Testis (tissue), 3 donors: ENCODE data around the gene TECR. TPM values are rescaled to one million over a fixed set of nuclear protein-coding genes. Genes with fewer than 3 reads are reported as not detected.
"Not testable (repeated sequence)": the region's sequence is repeated elsewhere in the genome, so short reads cannot be mapped to it uniquely, and the experiment has no call there.

Source experiments
- DNase-seq: peaks from one replicate; pipeline ENCODE4 v3.0.0-alpha.2; 2019
- H3K27ac ChIP-seq, 2 donors: fragments of 200-600 bp; sonication (generic); one replicate each; pipeline ENCODE4 v1.5.1; 2019
- H3K27me3 ChIP-seq: fragments of 200-600 bp; sonication (generic); one replicate; pipeline ENCODE4 v1.5.1; 2019
- H3K36me3 ChIP-seq: fragments of 200-600 bp; sonication (generic); one replicate; pipeline ENCODE4 v1.5.1; 2017; ENCODE audit warnings: low read depth; ENCODE audit errors: missing control alignments
- H3K4me1 ChIP-seq: fragments of 200-600 bp; sonication (generic); one replicate; pipeline ENCODE4 v1.5.1; 2019
- H3K4me3 ChIP-seq, 2 donors: fragments of 200-600 bp; sonication (generic); one replicate each; pipeline ENCODE4 v1.5.1; 2017 to 2019
- H3K9me3 ChIP-seq: fragments of 200-600 bp; sonication (generic); one replicate; pipeline ENCODE4 v1.5.1; 2017
- CTCF ChIP-seq, 3 experiments: fragments of 450-650 bp in 2 of 3; fragments of 200-600 bp in 1 of 3; sonication (generic) in 1 of 3; IDR thresholded peaks; one replicate each; pipeline ENCODE4 v1.5.1; 2016 to 2019; ENCODE audit warnings: antibody characterized with exemption in 3 of 3, mild to moderate bottlenecking in 2 of 3, moderate library complexity in 1 of 3
- POLR2A ChIP-seq: fragments of 450-650 bp; IDR thresholded peaks from one replicate; pipeline ENCODE4 v1.6.1; 2017; ENCODE audit warnings: antibody characterized with exemption, mild to moderate bottlenecking, moderate library complexity
- whole genome bisulfite sequencing, 2 donors: methylation state at CpG; one replicate each; pipeline ENCODE4 v1.1.5; 2018; 5-methylcytosine and 5-hydroxymethylcytosine counted together
- intact Hi-C: fragments of 100-400 bp; cut with DNase I; formaldehyde crosslinking; loops from one replicate; pipeline ENCODE4 v1.15.1; 2023; ENCODE audit warnings: low total_unique reads
- polyA plus RNA-seq: library from polyadenylated mRNA; stranded (reverse); fragments of 350-450 nt; fragmentation: Illumina TruSeq; extraction: RNeasy Lipid Tissue Mini Kit (QIAGEN cat#74804); gene quantifications from one replicate; pipeline ENCODE4 v1.2.3, GENCODE V29; 2014; ENCODE audit warnings: low read depth, low replicate concordance; ENCODE audit not compliant: insufficient read depth
- total RNA-seq, 2 donors: library from RNA; depleted of rRNA; stranded (reverse); fragments of >200 nt; gene quantifications; one replicate each; pipeline ENCODE4 v1.2.3, GENCODE V29; 2016

Gene TECR
- total and polyA plus RNA-seq, 3 donors from 2014 or later = 164 to 418 (median 192) TPM

GRCh38 chr19:14603990-14604387 lies 74.6 kb downstream of the TECR start:
- WGBS, 2 donors = 92 to 94% methylated on average over 2 of the region's 2 CpGs
- intact Hi-C loops = no loop called here
- H3K9me3 ChIP-seq = no peaks in the 10 kb centered on the region

GRCh38 chr19:14606627-14607026 lies 77.2 kb downstream of the TECR start:
- DNase-seq = no peak
- no peaks in the 10 kb centered on the region for H3K4me1 ChIP-seq
- H3K27ac ChIP-seq = no peak overlapping the region
- WGBS, 2 donors = 77 to 82% methylated on average over 9 of the region's 9 CpGs
- H3K4me3 ChIP-seq = no peak overlapping the region
- TF ChIP-seq POLR2A = no peak
- no peak for TF ChIP-seq CTCF (IDR thresholded peaks at IDR 0.05)
- no peaks in the 10 kb centered on the region for H3K36me3 ChIP-seq
- intact Hi-C loops = no loop called here
- no peaks in the 10 kb centered on the region for H3K27me3 ChIP-seq
- no peaks in the 10 kb centered on the region for H3K9me3 ChIP-seq

More at GRCh38 chr19:14603990-14604387, 74.6 kb downstream of the TECR start:
- Histone ChIP-seq H3K4me1 (no peaks in the 10 kb centered on the region), H3K27me3 (no peaks in the 10 kb centered on the region), H3K27ac (no peak overlapping the region), H3K4me3 (no peak overlapping the region), H3K36me3 (no peaks in the 10 kb centered on the region)
- no peak for DNase-seq
- TF ChIP-seq POLR2A = no peak
- no peak for TF ChIP-seq CTCF (IDR thresholded peaks at IDR 0.05)

GRCh38 chr19:14611051-14611450 lies 81.7 kb downstream of the TECR start:
- no peak overlapping the region for H3K4me3 ChIP-seq
- H3K36me3 ChIP-seq = no peaks in the 10 kb centered on the region
- no peaks in the 10 kb centered on the region for H3K9me3 ChIP-seq
- no peak overlapping the region for H3K27ac ChIP-seq
- TF ChIP-seq POLR2A (no peak), CTCF (IDR thresholded peaks at IDR 0.05) (no peak)
- 64 to 77% methylated on average over 4 of the region's 4 CpGs for WGBS, 2 donors
- intact Hi-C loops = no loop called here
- no peaks in the 10 kb centered on the region for H3K4me1 ChIP-seq
- H3K27me3 ChIP-seq = no peaks in the 10 kb centered on the region
- no peak for DNase-seq

DNA sequence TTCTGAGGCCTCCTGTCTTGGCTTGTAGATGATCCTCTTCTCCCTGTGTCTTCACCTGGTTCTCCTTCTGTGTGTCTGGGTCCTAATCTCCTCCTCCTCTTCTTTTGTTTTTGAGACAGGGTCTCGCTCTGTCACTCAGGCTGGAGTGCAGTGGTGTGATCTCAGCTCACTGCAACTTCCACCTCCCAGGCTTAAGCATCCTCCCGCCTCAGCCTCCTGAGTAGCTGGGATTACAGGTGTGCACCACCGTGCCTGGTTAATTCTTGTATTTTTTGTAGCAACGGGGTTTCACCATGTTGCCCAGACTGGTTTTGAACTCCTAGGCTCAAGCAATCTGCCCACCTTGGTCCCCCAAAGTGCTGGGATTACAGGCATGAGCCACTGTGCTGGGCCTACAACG lies 82.8 kb downstream of the TECR start:
- intact Hi-C loops = not testable (repeated sequence)

GRCh38 chr19:14612657-14613056 lies 83.3 kb downstream of the TECR start:
- H3K36me3 ChIP-seq = no peaks in the 10 kb centered on the region
- intact Hi-C loops = no loop called here
- H3K4me1 ChIP-seq = no peaks in the 10 kb centered on the region
- H3K27ac ChIP-seq = no peak overlapping the region
- H3K4me3 ChIP-seq = no peak overlapping the region
- no peaks in the 10 kb centered on the region for H3K9me3 ChIP-seq
- no peak for DNase-seq
- 84 to 85% methylated on average over 4 of the region's 4 CpGs for WGBS, 2 donors
- no peak for TF ChIP-seq POLR2A
- no peak for TF ChIP-seq CTCF (IDR thresholded peaks at IDR 0.05)
- H3K27me3 ChIP-seq = no peaks in the 10 kb centered on the region

More for the DNA sequence above, 82.8 kb downstream of the TECR start:
- not testable (repeated sequence) for H3K27me3 ChIP-seq, H3K4me3 ChIP-seq, H3K9me3 ChIP-seq, DNase-seq, H3K4me1 ChIP-seq, H3K36me3 ChIP-seq, H3K27ac ChIP-seq
- WGBS, 2 donors = 86% methylated on average over 5 of the region's 5 CpGs

DNA sequence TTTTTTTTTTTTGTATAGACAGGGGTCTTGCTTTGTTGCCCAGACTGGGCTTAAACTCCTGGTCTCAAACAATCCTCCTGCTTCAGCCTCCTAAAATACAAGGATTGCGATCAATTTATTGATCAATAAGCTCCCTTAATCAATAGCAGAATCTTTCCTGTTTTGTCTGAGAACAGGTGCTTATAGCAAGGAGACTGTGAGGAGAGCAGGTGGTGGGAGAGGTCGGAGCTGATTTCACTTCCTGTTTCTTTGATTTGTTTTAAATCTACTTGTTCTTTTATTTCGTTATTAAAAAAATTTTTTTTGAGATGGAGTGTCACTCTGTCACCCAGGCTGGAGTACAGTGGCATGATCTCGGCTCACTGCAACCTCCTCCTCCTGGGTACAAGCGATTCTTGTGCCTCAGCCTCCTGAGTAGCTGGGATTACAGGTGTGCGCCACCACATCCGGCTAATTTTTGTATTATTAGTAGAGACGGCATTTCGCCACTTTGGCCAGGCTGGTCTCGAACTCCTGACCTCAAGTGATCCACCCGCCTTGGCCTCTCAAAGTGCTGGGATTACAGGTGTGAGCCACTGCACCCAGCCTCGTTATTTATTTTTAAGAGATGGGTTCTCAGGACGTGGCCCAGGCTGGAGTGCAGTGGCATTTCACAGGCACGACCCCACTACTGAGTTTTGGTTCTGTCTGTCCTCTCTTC lies 84.2 kb downstream of the TECR start:
- H3K27me3 ChIP-seq, H3K27ac ChIP-seq, H3K4me3 ChIP-seq, DNase-seq, intact Hi-C loops, H3K4me1 ChIP-seq, H3K36me3 ChIP-seq, H3K9me3 ChIP-seq: not testable (repeated sequence)
- WGBS, 2 donors = 81 to 82% methylated on average over 14 of the region's 14 CpGs
